ENCODE data around the gene NOL9. TPM values are rescaled to one million over a fixed set of nuclear protein-coding genes. Genes with fewer than 3 reads are reported as not detected.

Gene NOL9
- total RNA-seq, 3 donors from 2014 or later (not counting 1 experiment from before 2014, with no cell fraction given): 40.7 to 53.3 (median 52.0) TPM

DNA sequence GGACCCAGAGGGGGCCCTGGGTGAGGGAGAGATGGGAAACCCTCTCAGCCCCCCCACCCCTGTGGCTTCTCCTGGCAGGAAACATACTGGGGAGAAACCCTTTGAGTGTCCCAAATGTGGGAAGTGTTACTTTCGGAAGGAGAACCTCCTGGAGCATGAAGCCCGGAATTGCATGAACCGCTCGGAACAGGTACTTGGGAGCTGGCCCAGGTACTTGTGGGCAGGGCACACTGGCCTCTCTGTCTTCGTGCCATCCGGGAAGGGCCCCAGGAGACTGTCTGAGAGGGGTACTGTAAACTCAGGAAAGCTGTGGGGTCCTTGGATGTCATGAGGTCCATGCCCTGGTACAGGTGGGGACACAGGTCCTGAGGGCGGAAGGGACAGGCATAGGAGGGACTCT, 31.5 kb upstream of the NOL9 start:
- H3K9me3 Mint-ChIP-seq: no peaks in the 10 kb centered on the region
- no peak for ATAC-seq
- no peak overlapping the region for H3K4me3 Mint-ChIP-seq
- Histone ChIP-seq H3K4me1 (ENCODE audit: control insufficient read depth, insufficient read depth, low read length) (peaks cover 27% of the 10 kb centered on the region), H3K4me3 (ENCODE audit: low read length) (no peak overlapping the region), H3K9me3 (ENCODE audit: control insufficient read depth, insufficient read depth, low read length) (no peaks in the 10 kb centered on the region), H3K36me3 (ENCODE audit: control insufficient read depth, insufficient read depth, low read length) (peaks cover 26% of the 10 kb centered on the region), H3K27me3 (ENCODE audit: control insufficient read depth, insufficient read depth, low read length) (no peaks in the 10 kb centered on the region), H3K27ac (ENCODE audit: low read length) (no peak overlapping the region)
- TF ChIP-seq CTCF (IDR thresholded peaks at IDR 0.05): no peak
- intact Hi-C loops (cut with micrococcal nuclease): no loop called here
- peaks cover 17 to 40% of the 10 kb centered on the region in 2 donors for H3K4me1 Mint-ChIP-seq
- no peaks in the 10 kb centered on the region for H3K27me3 Mint-ChIP-seq (ENCODE audit: low read depth in 2 of 2)
- DNase-seq: no peak
- no peak overlapping the region for H3K27ac Mint-ChIP-seq
- 98% methylated on average over 7 of the region's 7 CpGs for WGBS (ENCODE audit: insufficient coverage)
- no peaks in the 10 kb centered on the region for H3K36me3 Mint-ChIP-seq

- Mint-ChIP-seq H3K27ac (peak overlapping the region; percentile 9 to 64), H3K9me3 (no peaks in the 10 kb centered on the region), H3K4me3 (no peak overlapping the region), H3K4me1 (peaks cover 18 to 40% of the 10 kb centered on the region in 2 donors), H3K36me3 (no peaks in the 10 kb centered on the region), H3K27me3 (ENCODE audit: low read depth in 2 of 2) (no peaks in the 10 kb centered on the region)
- Histone ChIP-seq H3K4me1 (ENCODE audit: control insufficient read depth, insufficient read depth, low read length) (peaks cover 31% of the 10 kb centered on the region), H3K27ac (ENCODE audit: low read length) (no peak overlapping the region), H3K27me3 (ENCODE audit: control insufficient read depth, insufficient read depth, low read length) (no peaks in the 10 kb centered on the region), H3K36me3 (ENCODE audit: control insufficient read depth, insufficient read depth, low read length) (peaks cover 23% of the 10 kb centered on the region), H3K9me3 (ENCODE audit: control insufficient read depth, insufficient read depth, low read length) (no peaks in the 10 kb centered on the region), H3K4me3 (ENCODE audit: low read length) (no peak overlapping the region)
- no peak for TF ChIP-seq CTCF (IDR thresholded peaks at IDR 0.05)
- no peak for ATAC-seq
- 94% methylated on average over 12 of the region's 12 CpGs for WGBS (ENCODE audit: insufficient coverage)
- DNase-seq: no peak
- intact Hi-C loops (cut with micrococcal nuclease): no loop called here
These were observed 30.9 kb upstream of the NOL9 start for GRCh38 chr1:6585081-6585722.

DNA sequence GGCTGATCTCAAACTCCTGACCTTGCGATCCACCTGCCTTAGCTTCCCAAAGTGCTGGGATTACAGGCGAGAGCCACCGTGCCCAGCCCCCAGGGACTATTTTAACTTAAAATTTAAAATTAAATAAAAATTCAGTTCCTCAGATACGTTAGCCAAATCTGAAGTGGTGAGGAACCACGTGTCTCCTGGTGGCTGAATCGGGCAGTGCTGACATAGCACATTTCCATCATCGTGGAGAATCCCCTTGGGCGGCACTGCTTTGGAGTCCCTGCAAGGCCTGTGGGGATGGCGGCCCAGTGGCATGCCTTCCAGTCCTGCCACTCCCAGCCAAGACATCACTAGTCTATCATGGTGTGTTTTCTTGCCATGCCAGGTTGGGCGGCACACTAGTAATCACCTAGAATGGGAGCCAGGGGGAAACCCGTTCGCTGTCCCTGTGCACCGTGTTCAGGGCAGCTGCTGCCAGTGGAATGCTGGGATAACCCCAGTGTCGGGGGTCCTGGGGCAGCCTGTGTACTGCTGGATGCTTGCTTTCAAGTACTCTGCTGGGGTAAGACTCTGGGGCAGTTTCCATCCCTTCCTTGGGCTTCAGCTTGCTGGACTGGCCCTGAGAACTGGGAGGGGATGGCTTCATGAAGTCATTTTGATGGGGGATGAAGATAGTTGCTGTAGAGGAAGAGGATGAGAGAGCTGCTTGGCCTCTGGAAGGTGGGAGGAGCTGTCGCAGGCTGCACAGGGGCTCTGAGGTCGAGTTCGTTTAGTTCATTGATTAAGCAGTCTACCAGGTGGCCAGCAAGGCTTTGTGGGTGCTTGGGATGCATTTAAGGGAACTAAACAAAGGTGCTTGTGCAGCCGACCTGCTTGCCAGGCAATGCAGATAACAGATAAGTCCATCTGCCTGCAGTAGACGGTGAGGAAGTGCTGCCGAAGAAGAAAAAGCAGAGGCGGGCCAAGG, 30.1 kb upstream of the NOL9 start:
- Mint-ChIP-seq H3K36me3 (no peaks in the 10 kb centered on the region), H3K27me3 (ENCODE audit: low read depth in 2 of 2) (no peaks in the 10 kb centered on the region), H3K9me3 (no peaks in the 10 kb centered on the region), H3K4me3 (no peak overlapping the region), H3K4me1 (peaks cover 18 to 40% of the 10 kb centered on the region in 2 donors), H3K27ac (peak overlapping the region; percentile 9 to 64)
- no peak for TF ChIP-seq CTCF (IDR thresholded peaks at IDR 0.05)
- H3K36me3 ChIP-seq (ENCODE audit: control insufficient read depth, insufficient read depth, low read length): peaks cover 19% of the 10 kb centered on the region
- peaks cover 34% of the 10 kb centered on the region for H3K4me1 ChIP-seq (ENCODE audit: control insufficient read depth, insufficient read depth, low read length)
- DNase-seq (no peak), ATAC-seq (no peak)
- H3K9me3 ChIP-seq (ENCODE audit: control insufficient read depth, insufficient read depth, low read length): no peaks in the 10 kb centered on the region
- no peak overlapping the region for H3K4me3 ChIP-seq (ENCODE audit: low read length)
- H3K27me3 ChIP-seq (ENCODE audit: control insufficient read depth, insufficient read depth, low read length): no peaks in the 10 kb centered on the region
- no peak overlapping the region for H3K27ac ChIP-seq (ENCODE audit: low read length)
- WGBS (ENCODE audit: insufficient coverage): 90% methylated on average over 21 of the region's 21 CpGs
- intact Hi-C loops (cut with micrococcal nuclease): no loop called here

Data from natural killer cell (primary cell).